B cell (primary cell): ENCODE measurements around the gene CHST8. TPM values are rescaled to one million over a fixed set of nuclear protein-coding genes. Genes with fewer than 3 reads are reported as not detected.

ENCODE experiments used
- ATAC-seq: fragments of 200-7000 bp; cut with Tn5 transposase; one replicate; pipeline ENCODE4 v1.10.0; 2021; ENCODE audit warnings: low read depth, mild to moderate bottlenecking, moderate number of reproducible peaks, moderate library complexity
- CTCF ChIA-PET: fragments of 350-600 bp; sonication (Branson Sonifier 250); formaldehyde crosslinking; loops from one replicate; lab custom pipeline; 2021; ENCODE audit warnings: antibody characterized with exemption, inconsistent platforms; lab: Charles Lee
- POLR2A ChIA-PET: fragments of 350-600 bp; sonication (Branson Sonifier 250); formaldehyde crosslinking; loops from one replicate; lab custom pipeline; 2021; ENCODE audit warnings: antibody characterized with exemption; lab: Charles Lee
- DNase-seq: peaks from one replicate; pipeline ENCODE4 v3.0.0; 2013
- H2AFZ ChIP-seq: 2 replicates; pipeline ENCODE4 v1.6.1; 2012; ENCODE audit warnings: mild to moderate bottlenecking, low read depth, low read length; ENCODE audit not compliant: insufficient read depth, poor library complexity, severe bottlenecking
- H3K27ac ChIP-seq, 2 donors: 1 replicate in 1 of 2; 2 replicates in 1 of 2; pipeline ENCODE4 v1.5.1; 2012 to 2013; ENCODE audit warnings: low read length in 2 of 2, mild to moderate bottlenecking in 2 of 2, moderate library complexity in 1 of 2
- H3K27me3 ChIP-seq, 4 experiments: fragments of 200-600 bp in 1 of 4; sonication (generic) in 1 of 4; replicated peaks in 1 of 4; 1 replicate in 2 of 4; 2 replicates in 2 of 4; pipeline versions ENCODE4 v1.6.1 to v1.7.0; 2013 to 2016; ENCODE audit warnings: low read length in 3 of 4, mild to moderate bottlenecking in 2 of 4, mixed read lengths in 1 of 4, moderate library complexity in 1 of 4; ENCODE audit not compliant: insufficient read depth in 4 of 4, control insufficient read depth in 3 of 4; ENCODE audit errors: control extremely low read depth in 1 of 4
- H3K36me3 ChIP-seq, 2 experiments: replicated peaks in 1 of 2; 1 replicate in 1 of 2; 2 replicates in 1 of 2; pipeline versions ENCODE4 v1.6.1 to v1.7.1; 2013; ENCODE audit warnings: low read length in 1 of 2; ENCODE audit not compliant: insufficient read depth in 2 of 2, control insufficient read depth in 1 of 2; ENCODE audit errors: control extremely low read depth in 1 of 2, extremely low read depth in 1 of 2
- H3K4me1 ChIP-seq, 2 donors: fragments of 200-600 bp in 1 of 2; sonication (generic) in 1 of 2; 1 replicate in 1 of 2; 2 replicates in 1 of 2; pipeline versions ENCODE4 v1.5.1 to v1.6.1; 2013 to 2017; ENCODE audit warnings: low read length in 2 of 2; ENCODE audit not compliant: control insufficient read depth in 2 of 2, insufficient read depth in 2 of 2
- H3K4me2 ChIP-seq: replicated peaks from 2 replicates; pipeline ENCODE3; 2012; ENCODE audit warnings: mild to moderate bottlenecking, low read depth, low read length; ENCODE audit not compliant: poor library complexity, severe bottlenecking
- H3K4me3 ChIP-seq, 5 experiments: fragments of 200-600 bp in 1 of 5; sonication (generic) in 1 of 5; 1 replicate in 3 of 5; 2 replicates in 2 of 5; pipeline versions ENCODE4 v1.5.1 to v1.7.0; 2011 to 2016; ENCODE audit warnings: low read length in 4 of 5, mild to moderate bottlenecking in 4 of 5, low read depth in 2 of 5, control low read depth in 1 of 5, moderate library complexity in 1 of 5; ENCODE audit not compliant: insufficient read depth in 1 of 5; ENCODE audit errors: control extremely low read depth in 1 of 5, extremely low read depth in 1 of 5
- H3K79me2 ChIP-seq: fragments of 200-600 bp; sonication (generic); one replicate; pipeline ENCODE4 v1.6.0; 2016; ENCODE audit warnings: low read length; ENCODE audit not compliant: control insufficient read depth, insufficient read depth
- H3K9ac ChIP-seq: fragments of 200-600 bp; sonication (generic); 2 replicates; pipeline ENCODE4 v1.6.1; 2017; ENCODE audit warnings: mild to moderate bottlenecking, low read length, moderate library complexity
- H3K9me3 ChIP-seq, 3 donors: one replicate each; pipeline versions ENCODE4 v1.6.1 to v1.7.1; 2013; ENCODE audit warnings: low read length in 2 of 3; ENCODE audit not compliant: control insufficient read depth in 2 of 3, insufficient read depth in 1 of 3; ENCODE audit errors: control extremely low read depth in 1 of 3
- H4K20me1 ChIP-seq: 2 replicates; pipeline ENCODE4 v1.6.0; 2012; ENCODE audit warnings: mild to moderate bottlenecking, low read length; ENCODE audit not compliant: insufficient read depth, control insufficient read depth, poor library complexity, severe bottlenecking
- H3K27ac Mint-ChIP-seq: one replicate; pipeline ENCODE4 v1.8.0; 2021; ENCODE audit warnings: mixed read lengths
- H3K27me3 Mint-ChIP-seq: one replicate; pipeline ENCODE4 v1.8.0; 2021; ENCODE audit warnings: mixed read lengths
- H3K4me1 Mint-ChIP-seq: one replicate; pipeline ENCODE4 v1.8.0; 2021; ENCODE audit warnings: mixed read lengths
- H3K4me3 Mint-ChIP-seq: one replicate; pipeline ENCODE4 v1.8.0; 2021; ENCODE audit warnings: mixed read lengths
- H3K9me3 Mint-ChIP-seq: one replicate; pipeline ENCODE4 v1.8.0; 2022; ENCODE audit warnings: mixed read lengths; ENCODE audit not compliant: insufficient read depth
- EZH2 ChIP-seq: IDR thresholded peaks from 2 replicates; pipeline ENCODE4 v1.6.1; 2012; ENCODE audit warnings: borderline replicate concordance, low read depth, mild to moderate bottlenecking, moderate library complexity, low read length; ENCODE audit not compliant: insufficient read depth, poor library complexity, severe bottlenecking
- WGBS: methylation state at CpG from one replicate; pipeline ENCODE4 v1.1.5; 2013; ENCODE audit warnings: missing lambda C conversion rate; ENCODE audit not compliant: insufficient coverage; 5-methylcytosine and 5-hydroxymethylcytosine counted together
- intact Hi-C: fragments of 100-400 bp; cut with micrococcal nuclease; formaldehyde crosslinking; loops from one replicate; pipeline ENCODE4 v1.10.0; 2022
- polyA plus RNA-seq: library from polyadenylated mRNA; depleted of rRNA; stranded (reverse); fragments of >200 nt; gene quantifications from 2 replicates; pipeline ENCODE4 v1.2.3, GENCODE V29; 2012
- total RNA-seq, 2 donors: library from RNA; stranded (reverse); fragments of 120-200 nt in 1 of 2; gene quantifications; 1 replicate in 1 of 2; 2 replicates in 1 of 2; pipeline versions ENCODE4 v1.2.3 to v1.2.4, GENCODE V29; 2013 to 2022
- TF ChIP-seq, protein P1 (sequence below): fragments of 200-600 bp; IDR thresholded peaks from one replicate; pipeline ENCODE4 v1.8.0; 2022; ENCODE audit warnings: antibody characterized with exemption, mild to moderate bottlenecking

CHST8 gene
- total and polyA plus RNA-seq, 2 donors (not counting 1 experiment from before 2014, with no cell fraction given), result not detected

- H3K27me3 Mint-ChIP-seq, result peaks cover 12% of the 10 kb centered on the region
- no peak for DNase-seq
Observed at GRCh38 chr19:33610588-33610987, 11.2 kb upstream of the CHST8 start.

GRCh38 chr19:33612928-33613619 is 8.7 kb upstream of the CHST8 start:
- no peak overlapping the region for H3K9ac ChIP-seq
- H3K27ac ChIP-seq, result no peak overlapping the region
- ChIA-PET POLR2A (interaction anchor here (0.6 kb wide), 1 partner anchor 134 kb away, joined by 4 read pairs; no protein-coding TSS in a partner anchor), CTCF (no interaction called here)
- no peak overlapping the region for H2AFZ ChIP-seq
- H3K4me2 ChIP-seq, result no peak overlapping the region
- intact Hi-C loops, result no loop called here
- no peaks in the 10 kb centered on the region for H4K20me1 ChIP-seq
- H3K9me3 ChIP-seq, result peaks cover 1 to 4% (median 3%) of the 10 kb centered on the region in 3 donors
- H3K79me2 ChIP-seq, result no peaks in the 10 kb centered on the region
- H3K27me3 ChIP-seq, result peaks cover 0 to 6% (median 0%) of the 10 kb centered on the region in 4 experiments
- Mint-ChIP-seq H3K27me3 (peaks cover 4% of the 10 kb centered on the region), H3K4me3 (no peak overlapping the region), H3K9me3 (peaks cover 8% of the 10 kb centered on the region), H3K27ac (no peak overlapping the region), H3K4me1 (no peaks in the 10 kb centered on the region)
- ATAC-seq, result no peak
- TF ChIP-seq, protein P1, sequence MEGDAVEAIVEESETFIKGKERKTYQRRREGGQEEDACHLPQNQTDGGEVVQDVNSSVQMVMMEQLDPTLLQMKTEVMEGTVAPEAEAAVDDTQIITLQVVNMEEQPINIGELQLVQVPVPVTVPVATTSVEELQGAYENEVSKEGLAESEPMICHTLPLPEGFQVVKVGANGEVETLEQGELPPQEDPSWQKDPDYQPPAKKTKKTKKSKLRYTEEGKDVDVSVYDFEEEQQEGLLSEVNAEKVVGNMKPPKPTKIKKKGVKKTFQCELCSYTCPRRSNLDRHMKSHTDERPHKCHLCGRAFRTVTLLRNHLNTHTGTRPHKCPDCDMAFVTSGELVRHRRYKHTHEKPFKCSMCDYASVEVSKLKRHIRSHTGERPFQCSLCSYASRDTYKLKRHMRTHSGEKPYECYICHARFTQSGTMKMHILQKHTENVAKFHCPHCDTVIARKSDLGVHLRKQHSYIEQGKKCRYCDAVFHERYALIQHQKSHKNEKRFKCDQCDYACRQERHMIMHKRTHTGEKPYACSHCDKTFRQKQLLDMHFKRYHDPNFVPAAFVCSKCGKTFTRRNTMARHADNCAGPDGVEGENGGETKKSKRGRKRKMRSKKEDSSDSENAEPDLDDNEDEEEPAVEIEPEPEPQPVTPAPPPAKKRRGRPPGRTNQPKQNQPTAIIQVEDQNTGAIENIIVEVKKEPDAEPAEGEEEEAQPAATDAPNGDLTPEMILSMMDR, result no peak
- no peak for TF ChIP-seq EZH2
- DNase-seq, result no peak
- no peak overlapping the region for H3K4me3 ChIP-seq
- WGBS, result 79% methylated on average over 11 of the region's 11 CpGs
- no peaks in the 10 kb centered on the region for H3K36me3 ChIP-seq
- H3K4me1 ChIP-seq, result no peaks in the 10 kb centered on the region

More at GRCh38 chr19:33610588-33610987, 11.2 kb upstream of the CHST8 start:
- Mint-ChIP-seq H3K4me1 (no peaks in the 10 kb centered on the region), H3K4me3 (no peak overlapping the region), H3K9me3 (peaks cover 8% of the 10 kb centered on the region), H3K27ac (no peak overlapping the region)
- Histone ChIP-seq H3K79me2 (no peaks in the 10 kb centered on the region), H3K27ac (no peak overlapping the region), H4K20me1 (no peaks in the 10 kb centered on the region), H3K4me2 (no peak overlapping the region), H2AFZ (no peak overlapping the region), H3K36me3 (no peaks in the 10 kb centered on the region), H3K4me3 (no peak overlapping the region), H3K27me3 (peaks cover 0 to 6% (median 0%) of the 10 kb centered on the region in 4 experiments), H3K4me1 (no peaks in the 10 kb centered on the region), H3K9me3 (peaks cover 1 to 4% (median 3%) of the 10 kb centered on the region in 3 donors), H3K9ac (no peak overlapping the region)
- POLR2A ChIA-PET, result no interaction called here
- ATAC-seq, result no peak
- CTCF ChIA-PET, result no interaction called here
- TF ChIP-seq, protein P1, result no peak
- no peak for TF ChIP-seq EZH2
- intact Hi-C loops, result no loop called here
- 80% methylated on average over 1 of the region's 1 CpG for WGBS
